Measurements from ENCODE around the gene CRELD2. TPM values are rescaled to one million over a fixed set of nuclear protein-coding genes. Genes with fewer than 3 reads are reported as not detected.
A peak's percentile ranks its signal among the peaks of the same experiment; 100 is the strongest.

CRELD2 gene
- total and polyA plus RNA-seq, 3 experiments from 2014 or later: 49.4 to 53.2 (median 50.7) TPM

GRCh38 chr22:49916831-49917230 lies 1.6 kb upstream of the CRELD2 start:
- H3K9me3 ChIP-seq (ENCODE audit: low read length): no peaks in the 10 kb centered on the region
- H3K4me3 ChIP-seq (ENCODE audit: low read length): peak overlapping the region; percentile 78
- CTCF ChIA-PET: interaction anchor here (1.2 to 1.8 kb wide), 2 partner anchors 91 to 149 kb away, joined by 4 read pairs; no protein-coding TSS in a partner anchor
- H3K4me3 Mint-ChIP-seq: peak overlapping the region; percentile 85 to 95 (median 94)
- H3K27ac ChIP-seq (ENCODE audit: low read depth, low read length): no peak overlapping the region
- H3K36me3 Mint-ChIP-seq: peaks cover 0 to 37% (median 0%) of the 10 kb centered on the region in 3 donors
- no peaks in the 10 kb centered on the region for H3K27me3 Mint-ChIP-seq
- H3K36me3 ChIP-seq (ENCODE audit: insufficient read depth, low read length): no peaks in the 10 kb centered on the region
- peaks cover 18% of the 10 kb centered on the region for H3K4me1 ChIP-seq (ENCODE audit: insufficient read depth, low read length)
- POLR2A ChIA-PET: interaction anchor here (0.6 kb wide), 1 partner anchor 23 kb away, joined by 4 read pairs; no protein-coding TSS in a partner anchor
- no peaks in the 10 kb centered on the region for H3K27me3 ChIP-seq (ENCODE audit: insufficient read depth, low read length, poor library complexity, severe bottlenecking)
- H3K4me1 Mint-ChIP-seq: peaks cover 22 to 33% (median 23%) of the 10 kb centered on the region in 3 donors
- DNase-seq: no peak
- H3K27ac Mint-ChIP-seq: peak overlapping the region in 7 of 8 donors; percentile 53 to 97 (median 93)
- no peaks in the 10 kb centered on the region for H3K9me3 Mint-ChIP-seq

DNA sequence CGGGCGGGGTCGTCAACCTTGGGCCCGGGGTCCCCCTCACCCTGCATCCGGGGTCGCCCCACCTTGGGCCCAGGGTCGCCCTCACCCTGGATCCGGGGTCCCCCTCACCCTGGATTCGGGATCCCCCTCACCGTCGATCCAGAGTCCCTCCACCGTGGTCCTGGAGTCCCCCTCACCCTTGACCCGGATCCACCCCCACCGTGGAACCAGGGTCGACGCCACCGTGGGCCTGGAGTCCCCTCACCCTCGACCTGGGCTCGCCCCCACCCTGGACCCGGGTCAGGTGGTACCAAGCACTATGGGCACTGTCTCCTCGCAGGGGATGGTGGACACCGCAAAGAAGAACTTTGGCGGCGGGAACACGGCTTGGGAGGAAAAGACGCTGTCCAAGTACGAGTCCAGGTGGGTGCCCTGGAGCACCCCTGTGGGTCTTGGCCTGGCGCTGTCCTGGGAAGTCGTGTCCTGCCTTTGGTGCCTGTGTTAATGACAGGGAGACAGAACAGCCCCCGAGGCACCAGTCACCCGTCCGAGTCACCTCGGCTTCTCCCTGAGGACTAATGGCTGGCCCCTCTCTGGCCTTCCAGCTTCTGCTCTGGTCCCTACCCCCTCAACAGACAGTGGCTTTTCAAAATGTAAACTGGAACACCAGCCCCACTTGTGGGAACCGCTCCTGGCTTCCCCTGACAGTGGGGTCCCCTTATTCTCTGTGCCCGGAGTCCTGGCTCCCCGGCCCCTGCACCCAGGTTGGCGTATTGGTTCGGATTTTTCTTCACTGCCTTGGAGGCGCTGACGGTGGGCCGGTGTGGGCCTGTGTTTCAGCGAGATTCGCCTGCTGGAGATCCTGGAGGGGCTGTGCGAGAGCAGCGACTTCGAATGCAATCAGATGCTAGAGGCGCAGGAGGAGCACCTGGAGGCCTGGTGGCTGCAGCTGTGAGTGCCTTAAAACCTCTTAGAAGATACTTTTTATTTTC lies 762 bp downstream of the CRELD2 start:
- POLR2A ChIA-PET: interaction anchor here (0.5 to 1.7 kb wide), 3 partner anchors 64 to 131 kb away, joined by 3 to 4 read pairs (median 3); no protein-coding TSS in a partner anchor
- H3K4me1 Mint-ChIP-seq: peaks cover 23 to 43% (median 25%) of the 10 kb centered on the region in 3 donors
- H3K27me3 Mint-ChIP-seq: no peaks in the 10 kb centered on the region

GRCh38 chr22:49920859-49921258 lies 2.4 kb downstream of the CRELD2 start:
- Histone ChIP-seq H3K4me3 (ENCODE audit: low read length) (no peak overlapping the region), H3K36me3 (ENCODE audit: insufficient read depth, low read length) (no peaks in the 10 kb centered on the region), H3K27ac (ENCODE audit: low read depth, low read length) (no peak overlapping the region), H3K9me3 (ENCODE audit: low read length) (no peaks in the 10 kb centered on the region), H3K27me3 (ENCODE audit: insufficient read depth, low read length, poor library complexity, severe bottlenecking) (no peaks in the 10 kb centered on the region), H3K4me1 (ENCODE audit: insufficient read depth, low read length) (peaks cover 28% of the 10 kb centered on the region)
- ChIA-PET POLR2A (no interaction called here), CTCF (no interaction called here)
- no peak for DNase-seq
- Mint-ChIP-seq H3K9me3 (no peaks in the 10 kb centered on the region), H3K4me3 (peak overlapping the region in 5 of 7 donors; percentile 18 to 61 (median 35)), H3K36me3 (peaks cover 0 to 17% (median 3%) of the 10 kb centered on the region in 3 donors), H3K27me3 (no peaks in the 10 kb centered on the region), H3K4me1 (peaks cover 29 to 50% (median 33%) of the 10 kb centered on the region in 3 donors), H3K27ac (peak overlapping the region in 4 of 8 donors; percentile 35 to 74 (median 52))

More for the DNA sequence above, 762 bp downstream of the CRELD2 start:
- DNase-seq: no peak
- Histone ChIP-seq H3K9me3 (ENCODE audit: low read length) (no peaks in the 10 kb centered on the region), H3K27ac (ENCODE audit: low read depth, low read length) (peak overlapping the region; percentile 6), H3K27me3 (ENCODE audit: insufficient read depth, low read length, poor library complexity, severe bottlenecking) (no peaks in the 10 kb centered on the region), H3K4me1 (ENCODE audit: insufficient read depth, low read length) (peaks cover 18% of the 10 kb centered on the region), H3K4me3 (ENCODE audit: low read length) (peak overlapping the region; percentile 78), H3K36me3 (ENCODE audit: insufficient read depth, low read length) (no peaks in the 10 kb centered on the region)
- CTCF ChIA-PET: no interaction called here
- Mint-ChIP-seq H3K27ac (peak overlapping the region in 6 of 8 donors; percentile 26 to 77 (median 70)), H3K36me3 (peaks cover 0 to 20% (median 2%) of the 10 kb centered on the region in 3 donors), H3K9me3 (no peaks in the 10 kb centered on the region), H3K4me3 (peak overlapping the region; percentile 73 to 91 (median 83))

DNA sequence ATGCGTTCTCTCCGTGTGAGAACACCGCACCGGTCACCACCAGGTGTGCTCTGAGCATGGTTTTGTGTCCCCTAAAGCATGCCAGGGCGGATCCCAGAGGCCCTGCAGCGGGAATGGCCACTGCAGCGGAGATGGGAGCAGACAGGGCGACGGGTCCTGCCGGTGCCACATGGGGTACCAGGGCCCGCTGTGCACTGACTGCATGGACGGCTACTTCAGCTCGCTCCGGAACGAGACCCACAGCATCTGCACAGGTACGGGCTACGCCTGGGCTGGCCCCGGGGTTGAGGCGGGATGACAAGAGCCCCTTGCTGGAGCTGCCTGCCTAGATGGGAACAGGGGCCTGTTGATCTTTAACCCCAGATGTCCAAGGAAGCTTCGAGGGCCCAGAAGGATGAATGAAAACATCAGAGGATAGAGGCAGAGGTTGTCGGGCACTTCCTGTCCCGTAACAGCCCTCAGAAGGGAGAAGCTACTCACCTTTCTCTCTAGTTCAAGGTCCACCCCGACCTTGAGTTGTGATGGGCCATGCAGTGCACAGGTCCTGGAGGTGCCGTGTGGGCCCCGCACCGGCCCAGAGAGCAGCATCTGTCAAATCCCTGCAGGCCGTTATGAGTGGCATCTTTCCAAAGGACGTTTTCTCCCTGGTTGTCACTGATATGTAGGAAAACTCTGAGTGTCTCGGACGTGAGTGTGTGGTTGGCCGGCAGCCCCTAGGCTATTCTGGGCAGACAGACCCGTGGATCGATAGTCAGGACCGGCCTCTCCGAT lies 3.3 kb downstream of the CRELD2 start:
- Histone ChIP-seq H3K27ac (ENCODE audit: low read depth, low read length) (no peak overlapping the region), H3K9me3 (ENCODE audit: low read length) (no peaks in the 10 kb centered on the region), H3K36me3 (ENCODE audit: insufficient read depth, low read length) (no peaks in the 10 kb centered on the region), H3K4me3 (ENCODE audit: low read length) (no peak overlapping the region), H3K4me1 (ENCODE audit: insufficient read depth, low read length) (peaks cover 30% of the 10 kb centered on the region), H3K27me3 (ENCODE audit: insufficient read depth, low read length, poor library complexity, severe bottlenecking) (no peaks in the 10 kb centered on the region)
- DNase-seq: no peak
- peak overlapping the region in 2 of 7 donors; percentile 44 to 79 for H3K4me3 Mint-ChIP-seq
- CTCF ChIA-PET: interaction anchor here (1.1 kb wide), 1 partner anchor 9 kb away, joined by 3 read pairs; no protein-coding TSS in a partner anchor
- peaks cover 34 to 50% (median 37%) of the 10 kb centered on the region in 3 donors for H3K4me1 Mint-ChIP-seq
- H3K27me3 Mint-ChIP-seq: no peaks in the 10 kb centered on the region
- POLR2A ChIA-PET: no interaction called here
- no peaks in the 10 kb centered on the region for H3K9me3 Mint-ChIP-seq
- H3K27ac Mint-ChIP-seq: peak overlapping the region in 2 of 8 donors; percentile 65 to 67
- peaks cover 0 to 17% (median 3%) of the 10 kb centered on the region in 3 donors for H3K36me3 Mint-ChIP-seq

DNA sequence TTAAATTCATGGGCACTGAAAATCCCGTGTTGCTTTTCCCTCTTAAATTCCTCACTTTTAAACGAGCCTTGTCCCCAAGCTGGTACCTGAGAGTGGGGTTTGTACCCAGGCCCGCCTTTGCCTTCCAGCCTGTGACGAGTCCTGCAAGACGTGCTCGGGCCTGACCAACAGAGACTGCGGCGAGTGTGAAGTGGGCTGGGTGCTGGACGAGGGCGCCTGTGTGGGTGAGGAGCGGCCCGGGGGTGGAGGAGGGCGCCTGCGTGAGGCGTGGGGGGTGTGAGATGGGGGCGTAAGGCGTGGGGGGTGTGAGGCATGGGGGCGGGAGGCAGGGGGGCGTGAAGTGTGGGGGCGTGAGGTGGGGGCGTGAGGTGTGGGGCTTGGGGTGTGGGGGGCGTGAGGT lies 4.0 kb downstream of the CRELD2 start:
- Histone ChIP-seq H3K4me3 (ENCODE audit: low read length) (no peak overlapping the region), H3K4me1 (ENCODE audit: insufficient read depth, low read length) (peaks cover 22% of the 10 kb centered on the region), H3K36me3 (ENCODE audit: insufficient read depth, low read length) (no peaks in the 10 kb centered on the region), H3K27ac (ENCODE audit: low read depth, low read length) (no peak overlapping the region), H3K27me3 (ENCODE audit: insufficient read depth, low read length, poor library complexity, severe bottlenecking) (no peaks in the 10 kb centered on the region), H3K9me3 (ENCODE audit: low read length) (no peaks in the 10 kb centered on the region)
- CTCF ChIA-PET: no interaction called here
- no peaks in the 10 kb centered on the region for H3K27me3 Mint-ChIP-seq
- H3K4me3 Mint-ChIP-seq: peak overlapping the region in 2 of 7 donors; percentile 68 to 79
- H3K9me3 Mint-ChIP-seq: no peaks in the 10 kb centered on the region
- POLR2A ChIA-PET: no interaction called here
- peaks cover 0 to 17% (median 3%) of the 10 kb centered on the region in 3 donors for H3K36me3 Mint-ChIP-seq
- no peak for DNase-seq
- H3K27ac Mint-ChIP-seq: peak overlapping the region in 1 of 8 donors; percentile 35
- peaks cover 29 to 49% (median 32%) of the 10 kb centered on the region in 3 donors for H3K4me1 Mint-ChIP-seq

DNA sequence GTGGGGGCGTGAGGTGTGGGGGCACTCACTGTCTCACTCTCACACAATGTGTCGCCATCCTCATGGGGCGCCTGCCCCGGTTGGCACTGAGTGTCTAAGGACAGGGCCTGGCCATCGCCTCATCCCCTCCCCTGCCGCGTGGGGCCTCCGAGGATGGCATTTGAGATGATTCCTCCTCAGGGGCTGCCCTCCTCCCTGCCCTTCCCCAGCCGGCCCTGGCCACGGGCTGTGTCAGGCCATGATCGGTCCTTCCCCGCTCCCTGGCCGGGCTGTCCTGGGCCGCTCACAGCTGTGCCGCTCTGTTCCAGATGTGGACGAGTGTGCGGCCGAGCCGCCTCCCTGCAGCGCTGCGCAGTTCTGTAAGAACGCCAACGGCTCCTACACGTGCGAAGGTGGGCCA lies 4.5 kb downstream of the CRELD2 start:
- Histone ChIP-seq H3K27ac (ENCODE audit: low read depth, low read length) (no peak overlapping the region), H3K4me3 (ENCODE audit: low read length) (no peak overlapping the region), H3K4me1 (ENCODE audit: insufficient read depth, low read length) (peaks cover 22% of the 10 kb centered on the region), H3K27me3 (ENCODE audit: insufficient read depth, low read length, poor library complexity, severe bottlenecking) (no peaks in the 10 kb centered on the region), H3K36me3 (ENCODE audit: insufficient read depth, low read length) (no peaks in the 10 kb centered on the region), H3K9me3 (ENCODE audit: low read length) (no peaks in the 10 kb centered on the region)
- ChIA-PET POLR2A (no interaction called here), CTCF (no interaction called here)
- Mint-ChIP-seq H3K4me3 (peak overlapping the region in 1 of 7 donors; percentile 76), H3K27me3 (no peaks in the 10 kb centered on the region), H3K36me3 (peaks cover 0 to 16% (median 3%) of the 10 kb centered on the region in 3 donors), H3K9me3 (no peaks in the 10 kb centered on the region), H3K4me1 (peaks cover 26 to 47% (median 30%) of the 10 kb centered on the region in 3 donors), H3K27ac (peak overlapping the region in 2 of 8 donors; percentile 78 to 93)
- no peak for DNase-seq

DNA sequence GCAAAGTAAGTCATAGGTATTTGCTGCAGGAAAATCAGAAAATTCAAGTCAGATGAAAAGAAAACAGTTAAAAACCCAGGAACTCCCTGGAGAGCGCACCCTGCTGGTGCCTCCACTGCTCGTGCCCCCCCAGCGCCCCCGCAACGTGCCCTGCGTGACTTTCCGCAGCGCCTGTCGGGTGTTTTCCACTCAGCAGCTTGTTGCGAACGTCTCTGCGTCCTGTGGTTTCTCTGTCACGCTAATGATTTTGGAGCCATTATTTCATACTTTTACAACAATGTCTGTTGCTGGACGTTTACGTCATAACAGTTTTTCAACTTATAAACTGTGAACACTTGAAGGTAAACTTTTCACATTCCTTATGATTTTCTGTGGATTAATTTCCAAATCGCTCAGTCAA lies 5.0 kb downstream of the CRELD2 start:
- no peak for DNase-seq
- H3K4me3 Mint-ChIP-seq: peak overlapping the region in 1 of 7 donors; percentile 76
- POLR2A ChIA-PET: no interaction called here
- no peaks in the 10 kb centered on the region for H3K27me3 Mint-ChIP-seq
- H3K9me3 Mint-ChIP-seq: no peaks in the 10 kb centered on the region
- peaks cover 0 to 16% (median 3%) of the 10 kb centered on the region in 3 donors for H3K36me3 Mint-ChIP-seq
- peaks cover 22% of the 10 kb centered on the region for H3K4me1 ChIP-seq (ENCODE audit: insufficient read depth, low read length)
- H3K9me3 ChIP-seq (ENCODE audit: low read length): no peaks in the 10 kb centered on the region
- H3K36me3 ChIP-seq (ENCODE audit: insufficient read depth, low read length): no peaks in the 10 kb centered on the region
- no peaks in the 10 kb centered on the region for H3K27me3 ChIP-seq (ENCODE audit: insufficient read depth, low read length, poor library complexity, severe bottlenecking)
- H3K4me1 Mint-ChIP-seq: peaks cover 26 to 47% (median 30%) of the 10 kb centered on the region in 3 donors
- CTCF ChIA-PET: no interaction called here
- peak overlapping the region in 4 of 8 donors; percentile 22 to 93 (median 73) for H3K27ac Mint-ChIP-seq
- no peak overlapping the region for H3K27ac ChIP-seq (ENCODE audit: low read depth, low read length)
- no peak overlapping the region for H3K4me3 ChIP-seq (ENCODE audit: low read length)

Data from CD8-positive, alpha-beta memory T cell (primary cell).